ENCODE data around the gene CTSF.

CTSF gene

DNA sequence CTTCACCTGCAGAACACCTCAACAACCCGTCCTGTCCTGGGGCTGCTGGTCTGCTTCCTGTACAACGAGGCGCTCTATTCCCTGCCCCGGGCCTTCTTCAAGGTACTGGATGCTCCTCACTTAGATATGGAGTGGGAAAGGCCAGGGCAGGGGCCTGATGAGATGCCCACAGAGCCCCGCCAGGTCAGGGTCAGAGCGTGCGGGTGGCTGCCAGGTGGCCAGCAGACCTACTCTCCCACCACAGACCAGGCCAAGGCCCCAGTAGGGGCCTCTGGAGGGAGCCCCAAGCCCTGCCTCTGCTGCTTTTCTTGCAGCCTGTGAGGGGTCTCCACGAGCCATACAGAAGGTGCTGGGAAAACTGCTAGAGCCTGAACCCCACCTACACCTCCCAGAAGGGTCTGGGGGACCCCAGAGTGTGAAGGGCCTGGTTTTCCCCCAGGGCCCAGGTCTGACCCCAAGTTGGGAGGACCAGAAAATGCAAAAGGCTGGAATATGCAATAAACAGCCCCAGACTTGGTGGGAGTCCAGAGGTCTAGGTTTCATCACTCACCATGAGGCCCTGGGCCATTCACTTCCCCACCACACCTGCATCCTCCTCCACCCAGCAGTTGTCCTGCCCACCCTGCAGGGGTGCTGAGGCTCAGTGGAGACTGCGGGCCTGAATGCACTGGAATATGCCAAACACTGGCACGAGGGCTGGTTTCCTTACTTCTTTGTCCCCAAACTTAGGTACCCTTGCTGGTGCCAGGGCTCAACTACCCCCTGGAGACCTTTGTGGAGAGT is 37.3 kb downstream of the CTSF start:
- POLR2A ChIA-PET: no interaction called here
- CTCF ChIA-PET: interaction anchor here (0.7 to 1.2 kb wide), 2 partner anchors 13 to 168 kb away, joined by 3 read pairs; no protein-coding TSS in a partner anchor
- DNase-seq (ENCODE audit: extremely low spot score): no peak
- TF ChIP-seq, protein P1, sequence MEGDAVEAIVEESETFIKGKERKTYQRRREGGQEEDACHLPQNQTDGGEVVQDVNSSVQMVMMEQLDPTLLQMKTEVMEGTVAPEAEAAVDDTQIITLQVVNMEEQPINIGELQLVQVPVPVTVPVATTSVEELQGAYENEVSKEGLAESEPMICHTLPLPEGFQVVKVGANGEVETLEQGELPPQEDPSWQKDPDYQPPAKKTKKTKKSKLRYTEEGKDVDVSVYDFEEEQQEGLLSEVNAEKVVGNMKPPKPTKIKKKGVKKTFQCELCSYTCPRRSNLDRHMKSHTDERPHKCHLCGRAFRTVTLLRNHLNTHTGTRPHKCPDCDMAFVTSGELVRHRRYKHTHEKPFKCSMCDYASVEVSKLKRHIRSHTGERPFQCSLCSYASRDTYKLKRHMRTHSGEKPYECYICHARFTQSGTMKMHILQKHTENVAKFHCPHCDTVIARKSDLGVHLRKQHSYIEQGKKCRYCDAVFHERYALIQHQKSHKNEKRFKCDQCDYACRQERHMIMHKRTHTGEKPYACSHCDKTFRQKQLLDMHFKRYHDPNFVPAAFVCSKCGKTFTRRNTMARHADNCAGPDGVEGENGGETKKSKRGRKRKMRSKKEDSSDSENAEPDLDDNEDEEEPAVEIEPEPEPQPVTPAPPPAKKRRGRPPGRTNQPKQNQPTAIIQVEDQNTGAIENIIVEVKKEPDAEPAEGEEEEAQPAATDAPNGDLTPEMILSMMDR (IDR thresholded peaks at IDR 0.05; ENCODE audit: control extremely low read depth, extremely low read depth, low read depth, missing control alignments): no peak

DNA sequence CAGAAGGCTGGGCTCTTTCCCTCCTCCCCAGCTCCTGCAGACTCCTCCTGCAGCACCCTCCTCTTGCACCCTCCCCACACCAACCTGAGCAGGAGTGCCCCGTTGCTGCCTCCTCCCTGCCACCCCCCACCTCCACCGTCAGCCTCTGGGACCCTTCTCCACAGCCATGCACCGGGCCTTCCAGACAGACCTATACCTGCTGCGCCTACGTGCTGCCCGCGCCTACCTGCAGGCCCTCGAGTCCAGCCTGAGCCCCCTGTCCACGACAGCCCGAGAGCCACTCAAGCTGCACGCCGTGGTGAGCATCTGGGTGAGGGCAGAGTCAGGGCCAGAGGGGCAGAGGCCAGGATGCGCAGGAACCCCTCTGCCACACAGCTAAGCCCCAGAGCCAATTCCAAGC is 38.8 kb downstream of the CTSF start:
- ChIA-PET POLR2A (no interaction called here), CTCF (interaction anchor here (0.9 to 1.1 kb wide), 2 partner anchors 13 to 38 kb away, joined by 3 read pairs; no protein-coding TSS in a partner anchor)
- no peak for DNase-seq (ENCODE audit: extremely low spot score)
- TF ChIP-seq, protein P1 (IDR thresholded peaks at IDR 0.05; ENCODE audit: control extremely low read depth, extremely low read depth, low read depth, missing control alignments): no peak

DNA sequence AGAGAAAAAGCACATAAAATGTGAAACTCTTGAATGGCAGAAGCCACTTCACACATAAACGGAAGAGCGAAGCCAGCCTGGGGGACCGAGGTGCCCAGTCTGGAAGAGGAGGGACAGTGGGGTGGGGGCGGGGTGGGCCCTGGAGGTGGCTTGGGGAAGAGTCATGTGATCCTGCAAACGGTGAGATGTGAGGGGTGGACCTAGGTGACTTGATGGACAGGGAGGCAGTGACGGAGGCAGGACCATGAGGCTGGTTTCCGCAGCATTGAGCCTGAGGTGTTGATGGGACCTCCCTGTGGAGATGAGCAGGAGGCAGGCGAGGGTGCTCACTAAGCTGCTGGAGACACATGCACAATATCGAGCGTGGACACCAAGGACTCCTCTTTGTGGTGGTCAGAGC is 39.3 kb downstream of the CTSF start:
- CTCF ChIA-PET: interaction anchor here (1.1 kb wide), 1 partner anchor 13 kb away, joined by 3 read pairs; no protein-coding TSS in a partner anchor
- TF ChIP-seq, protein P1 (IDR thresholded peaks at IDR 0.05; ENCODE audit: control extremely low read depth, extremely low read depth, low read depth, missing control alignments): no peak
- POLR2A ChIA-PET: no interaction called here
- no peak for DNase-seq (ENCODE audit: extremely low spot score)

DNA sequence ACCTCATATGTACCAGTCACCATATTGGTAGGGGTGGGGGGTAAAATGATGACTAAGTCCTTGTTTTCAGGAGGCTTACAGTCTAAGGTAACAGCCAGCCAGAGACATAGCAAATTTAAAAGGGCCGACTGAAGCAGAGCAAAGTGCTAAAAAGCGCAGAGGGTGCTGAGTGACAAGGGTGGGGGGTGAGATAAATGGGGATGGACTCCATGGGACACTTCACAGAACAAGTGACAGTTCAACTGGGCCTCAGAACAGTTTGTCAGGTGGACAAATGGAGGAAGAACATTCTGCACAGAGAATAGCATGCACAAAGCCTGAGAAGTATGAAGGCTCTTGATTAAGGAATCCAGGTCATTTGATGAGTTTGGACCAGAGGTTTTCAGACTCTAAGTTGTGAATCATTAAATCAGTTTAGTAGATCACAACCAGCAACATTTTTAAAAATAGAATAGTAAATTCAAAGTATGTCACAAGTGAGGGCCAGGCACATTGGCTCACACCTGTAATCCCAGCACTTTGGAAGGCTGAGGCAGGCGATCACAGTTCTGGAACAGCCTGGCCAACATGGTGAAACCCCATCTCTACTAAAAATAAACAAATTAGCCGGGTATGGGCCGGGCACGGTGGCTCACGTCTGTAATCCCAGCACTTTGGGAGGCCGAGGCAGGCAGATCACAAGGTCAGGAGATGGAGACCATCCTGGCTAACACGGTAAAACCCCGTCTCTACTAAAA is 43.9 kb downstream of the CTSF start:
- no peak for DNase-seq (ENCODE audit: extremely low spot score)
- POLR2A ChIA-PET: no interaction called here
- CTCF ChIA-PET: no interaction called here
- TF ChIP-seq, protein P1 (IDR thresholded peaks at IDR 0.05; ENCODE audit: control extremely low read depth, extremely low read depth, low read depth, missing control alignments): no peak

DNA sequence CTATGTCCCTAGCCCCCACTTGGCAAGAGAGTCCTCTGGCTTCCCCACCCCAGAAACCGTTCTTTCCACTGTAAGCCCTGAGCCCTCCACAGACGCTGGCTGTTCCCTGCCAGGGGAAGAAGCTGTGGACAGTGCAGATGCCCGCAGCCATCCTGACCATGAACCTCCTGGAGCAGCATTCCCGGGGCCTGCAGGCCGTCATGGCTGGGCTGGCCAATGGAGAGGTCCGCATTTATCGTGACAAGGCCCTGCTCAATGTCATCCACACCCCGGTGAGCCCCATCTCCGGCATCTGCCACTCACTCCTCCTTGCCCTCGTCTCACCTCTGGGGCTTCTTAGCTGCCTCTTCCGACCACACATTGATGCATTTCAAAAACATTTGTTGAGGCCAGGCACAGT is 44.8 kb downstream of the CTSF start:
- ChIA-PET POLR2A (no interaction called here), CTCF (no interaction called here)
- TF ChIP-seq, protein P1 (IDR thresholded peaks at IDR 0.05; ENCODE audit: control extremely low read depth, extremely low read depth, low read depth, missing control alignments): no peak
- no peak for DNase-seq (ENCODE audit: extremely low spot score)

Data from GM10248 (cell line).